Thymus (tissue), 11 donors: ENCODE data around the gene CNTN4. TPM values are rescaled to one million over a fixed set of nuclear protein-coding genes. Genes with fewer than 3 reads are reported as not detected.

Experiments used
- DNase-seq, 9 donors: peaks; one replicate each; pipeline ENCODE4 v3.0.0-alpha.2; 2013; ENCODE audit warnings: low spot score in 9 of 9, low read depth in 6 of 9, missing footprints in 1 of 9
- H3K27ac ChIP-seq, 2 donors: one replicate each; pipeline ENCODE4 v1.5.1; 2013; ENCODE audit warnings: control low read depth in 1 of 2, low read depth in 1 of 2, low read length in 1 of 2, mild to moderate bottlenecking in 1 of 2, moderate library complexity in 1 of 2
- H3K27me3 ChIP-seq, 2 donors: one replicate each; pipeline ENCODE4 v1.5.1; 2013; ENCODE audit warnings: low read length in 1 of 2; ENCODE audit not compliant: control insufficient read depth in 2 of 2, insufficient read depth in 1 of 2
- H3K36me3 ChIP-seq, 2 donors: one replicate each; pipeline ENCODE4 v1.5.1; 2013; ENCODE audit warnings: low read length in 1 of 2, mild to moderate bottlenecking in 1 of 2, moderate library complexity in 1 of 2; ENCODE audit not compliant: control insufficient read depth in 2 of 2, insufficient read depth in 2 of 2
- H3K4me1 ChIP-seq, 2 donors: one replicate each; pipeline ENCODE4 v1.5.1; 2013; ENCODE audit warnings: low read length in 2 of 2; ENCODE audit not compliant: control insufficient read depth in 2 of 2, insufficient read depth in 2 of 2
- H3K4me3 ChIP-seq, 2 donors: one replicate each; pipeline ENCODE4 v1.5.1; 2013; ENCODE audit warnings: low read length in 2 of 2, control low read depth in 1 of 2, mild to moderate bottlenecking in 1 of 2
- H3K9me3 ChIP-seq, 2 donors: one replicate each; pipeline ENCODE4 v1.5.1; 2013; ENCODE audit warnings: low read length in 1 of 2, mild to moderate bottlenecking in 1 of 2; ENCODE audit not compliant: control insufficient read depth in 2 of 2, insufficient read depth in 1 of 2
- WGBS: extraction: QIAGEN DNeasy Blood & Tissue Kit; methylation state at CpG from one replicate; pipeline ENCODE4 v1.1.7; 2013; 5-methylcytosine and 5-hydroxymethylcytosine counted together
- polyA plus RNA-seq: library from polyadenylated mRNA; stranded (reverse); fragments of 200-250 nt; gene quantifications from one replicate; pipeline ENCODE4 v1.2.3, GENCODE V29; 2013
- total RNA-seq: library from RNA; stranded (reverse); fragments of 120-200 nt; gene quantifications from one replicate; pipeline ENCODE4 v1.2.4, GENCODE V29; 2013
- donor health status: healthy.

Gene CNTN4
- total and polyA plus RNA-seq, 2 donors = 9.4 to 9.9 TPM

DNA sequence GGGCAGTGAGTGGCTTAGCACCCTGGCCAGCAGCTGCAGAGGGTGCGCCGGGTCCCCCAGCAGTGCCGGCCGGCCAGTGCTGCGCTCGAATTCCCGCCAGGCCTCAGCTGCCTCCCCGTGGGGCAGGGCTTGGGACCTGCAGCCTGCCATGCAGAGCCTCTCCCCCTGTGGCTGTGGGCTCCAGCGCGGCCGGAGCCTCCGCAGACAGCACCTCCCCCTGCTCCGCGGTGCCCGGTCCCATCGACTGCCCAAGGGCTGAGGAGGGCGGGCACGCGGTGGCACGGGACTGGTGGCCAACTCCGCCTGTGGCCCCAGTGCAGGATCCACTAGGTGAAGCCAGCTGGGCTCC is 386.3 kb downstream of the CNTN4 start:
- Histone ChIP-seq H3K4me1 (no peaks in the 10 kb centered on the region), H3K27ac (no peak overlapping the region), H3K27me3 (no peaks in the 10 kb centered on the region), H3K9me3 (peaks cover 0 to 18% of the 10 kb centered on the region in 2 donors), H3K4me3 (no peak overlapping the region), H3K36me3 (no peaks in the 10 kb centered on the region)
- DNase-seq = no peak
- WGBS = 98% methylated on average over 21 of the region's 21 CpGs

- WGBS = 96% methylated on average over 2 of the region's 2 CpGs
- no peak for DNase-seq
- Histone ChIP-seq H3K27me3 (no peaks in the 10 kb centered on the region), H3K27ac (no peak overlapping the region), H3K4me1 (no peaks in the 10 kb centered on the region), H3K36me3 (no peaks in the 10 kb centered on the region), H3K4me3 (no peak overlapping the region), H3K9me3 (no peaks in the 10 kb centered on the region)
Observed at GRCh38 chr3:2495746-2496145, 397.1 kb downstream of the CNTN4 start.

DNA sequence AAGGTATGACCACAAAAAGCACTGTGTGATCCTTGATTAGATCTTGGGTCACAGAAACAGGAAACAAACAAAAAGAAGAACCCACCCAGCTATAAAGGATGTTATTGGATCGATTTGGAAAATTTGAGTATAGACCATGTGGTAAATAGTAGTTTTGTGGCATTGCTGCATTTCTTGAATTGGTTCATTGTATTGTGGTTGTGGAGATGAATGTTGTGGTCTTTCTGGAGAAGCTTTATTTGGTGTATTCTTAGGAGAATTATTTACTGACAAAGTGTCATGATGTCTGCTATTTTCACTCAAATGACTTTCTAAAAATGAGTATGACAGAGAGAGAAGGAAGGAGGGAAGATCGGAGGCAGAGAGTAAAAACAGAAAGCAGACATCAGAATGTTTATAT is 406.2 kb downstream of the CNTN4 start:
- Histone ChIP-seq H3K4me1 (no peaks in the 10 kb centered on the region), H3K36me3 (no peaks in the 10 kb centered on the region), H3K27ac (no peak overlapping the region), H3K9me3 (no peaks in the 10 kb centered on the region), H3K27me3 (no peaks in the 10 kb centered on the region), H3K4me3 (no peak overlapping the region)
- WGBS = 55% methylated on average over 2 of the region's 2 CpGs
- no peak for DNase-seq

GRCh38 chr3:2506776-2507175 is 408.1 kb downstream of the CNTN4 start:
- WGBS = 91% methylated on average over 8 of the region's 8 CpGs
- Histone ChIP-seq H3K9me3 (no peaks in the 10 kb centered on the region), H3K27ac (no peak overlapping the region), H3K36me3 (no peaks in the 10 kb centered on the region), H3K4me3 (no peak overlapping the region), H3K4me1 (no peaks in the 10 kb centered on the region), H3K27me3 (no peaks in the 10 kb centered on the region)
- no peak for DNase-seq

DNA sequence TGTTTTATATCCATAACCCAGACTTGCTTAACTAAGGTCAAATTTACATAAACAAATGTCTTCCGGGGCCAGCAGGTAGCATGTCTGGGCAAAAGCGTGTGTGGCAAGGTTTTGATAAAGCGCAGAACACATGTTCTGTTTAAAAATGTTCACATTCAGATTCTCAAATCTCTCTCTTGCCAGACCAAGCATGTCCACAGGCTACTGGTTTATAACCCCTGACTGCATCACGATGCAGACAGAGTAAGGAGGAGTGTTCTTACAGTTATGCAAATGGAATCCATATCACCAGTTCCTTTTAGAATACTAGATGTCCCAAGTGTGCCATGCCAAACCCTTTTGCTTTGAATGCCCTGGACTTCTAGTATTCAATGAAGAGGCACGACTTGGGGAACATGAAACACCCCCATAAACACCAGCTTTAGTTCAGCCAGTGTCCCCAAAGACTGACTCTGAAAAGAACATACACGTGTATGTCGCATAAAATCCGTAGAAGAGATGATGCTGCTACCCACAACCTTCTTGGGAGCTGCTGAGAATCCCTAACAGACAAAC is 412.0 kb downstream of the CNTN4 start:
- 84% methylated on average over 8 of the region's 8 CpGs for WGBS

GRCh38 chr3:2511356-2511755 is 412.7 kb downstream of the CNTN4 start:
- Histone ChIP-seq H3K4me3 (no peak overlapping the region), H3K4me1 (no peaks in the 10 kb centered on the region), H3K27ac (no peak overlapping the region), H3K36me3 (no peaks in the 10 kb centered on the region), H3K27me3 (no peaks in the 10 kb centered on the region), H3K9me3 (no peaks in the 10 kb centered on the region)
- no peak for DNase-seq
- 80% methylated on average over 10 of the region's 10 CpGs for WGBS

More for the DNA sequence above, 412.0 kb downstream of the CNTN4 start:
- H3K27ac ChIP-seq = no peak overlapping the region
- no peaks in the 10 kb centered on the region for H3K36me3 ChIP-seq
- H3K27me3 ChIP-seq = no peaks in the 10 kb centered on the region
- no peaks in the 10 kb centered on the region for H3K4me1 ChIP-seq
- no peak overlapping the region for H3K4me3 ChIP-seq
- H3K9me3 ChIP-seq = no peaks in the 10 kb centered on the region
- no peak for DNase-seq

DNA sequence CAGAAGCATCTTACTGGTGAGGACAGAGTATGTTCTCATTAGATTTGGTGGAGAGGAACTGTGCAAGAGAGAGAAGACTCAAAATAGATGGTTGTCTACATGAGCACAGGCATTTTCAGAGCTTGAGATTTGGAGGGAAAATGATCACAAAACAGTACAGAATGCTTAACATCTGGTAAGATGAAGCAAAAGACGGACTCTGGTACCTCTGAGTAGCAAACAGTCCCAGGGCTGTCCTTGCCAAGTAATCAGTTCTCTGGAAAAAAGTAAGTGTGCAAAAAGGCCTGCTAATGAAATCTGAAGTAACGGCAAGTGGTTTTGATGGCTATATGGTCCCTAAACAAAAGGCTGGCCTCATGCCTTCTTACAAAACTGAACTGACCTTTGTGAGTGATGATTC is 414.2 kb downstream of the CNTN4 start:
- no peak overlapping the region for H3K4me3 ChIP-seq
- DNase-seq = no peak

DNA sequence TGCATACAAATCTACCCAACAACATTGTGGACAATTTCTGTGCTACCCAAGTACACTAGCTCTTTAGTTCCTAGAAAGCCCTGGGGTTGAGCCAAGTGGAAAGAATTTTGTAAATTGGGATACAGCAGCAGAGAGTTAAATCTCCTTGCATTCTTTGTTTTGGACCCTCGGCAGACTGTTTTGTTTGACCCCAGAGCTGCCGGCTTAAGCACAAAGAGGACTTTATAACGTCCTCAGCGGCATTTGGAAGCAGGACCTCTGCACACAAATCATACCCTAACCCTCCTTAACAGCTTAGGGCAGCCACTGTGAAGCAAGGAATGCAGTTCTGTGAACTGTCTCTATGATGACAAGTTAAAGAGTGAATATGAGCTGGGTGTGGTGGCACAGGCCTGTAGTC is 415.3 kb downstream of the CNTN4 start:
- H3K27me3 ChIP-seq = no peaks in the 10 kb centered on the region
- H3K27ac ChIP-seq = no peak overlapping the region
- WGBS = 58% methylated on average over 4 of the region's 4 CpGs
- H3K4me3 ChIP-seq = no peak overlapping the region
- no peaks in the 10 kb centered on the region for H3K9me3 ChIP-seq
- H3K4me1 ChIP-seq = no peaks in the 10 kb centered on the region
- no peaks in the 10 kb centered on the region for H3K36me3 ChIP-seq
- DNase-seq = no peak

More for the DNA sequence above, 414.2 kb downstream of the CNTN4 start:
- Histone ChIP-seq H3K9me3 (no peaks in the 10 kb centered on the region), H3K27me3 (no peaks in the 10 kb centered on the region), H3K27ac (no peak overlapping the region), H3K4me1 (no peaks in the 10 kb centered on the region), H3K36me3 (no peaks in the 10 kb centered on the region)
- WGBS = 86% methylated on average over 2 of the region's 2 CpGs

DNA sequence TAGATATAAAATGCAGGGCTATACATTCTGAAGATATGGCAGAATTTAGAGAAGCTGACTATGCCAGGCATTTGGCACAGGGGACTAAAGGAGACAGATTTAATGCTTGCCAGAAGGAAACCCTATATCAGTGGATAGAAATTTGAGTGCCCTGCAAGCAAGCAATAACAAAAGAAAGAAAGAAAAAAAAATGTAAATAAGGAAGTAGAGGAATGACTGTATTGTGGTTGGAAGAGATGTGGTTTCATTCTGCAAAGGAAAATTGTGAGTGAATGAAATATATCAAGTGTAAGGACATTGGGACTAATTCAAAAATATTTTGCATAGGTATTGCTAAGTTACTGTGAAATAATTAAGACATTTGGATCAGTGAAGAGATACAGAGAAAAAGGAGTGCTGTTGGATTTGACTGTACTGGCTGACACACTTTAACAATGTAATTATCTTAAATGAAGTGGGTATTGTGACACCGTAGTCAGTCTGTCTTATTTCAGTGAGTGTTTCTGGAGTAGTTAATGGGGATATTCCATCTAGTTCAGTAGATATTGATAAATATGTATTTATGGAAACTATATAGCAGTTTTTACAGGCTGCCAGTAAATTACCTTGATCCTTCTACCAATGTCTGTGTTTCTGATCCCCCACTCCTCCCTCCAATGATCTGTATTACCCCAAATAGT is 418.2 kb downstream of the CNTN4 start:
- Histone ChIP-seq H3K4me3 (no peak overlapping the region), H3K36me3 (no peaks in the 10 kb centered on the region), H3K27me3 (no peaks in the 10 kb centered on the region), H3K27ac (no peak overlapping the region), H3K4me1 (no peaks in the 10 kb centered on the region), H3K9me3 (no peaks in the 10 kb centered on the region)
- DNase-seq = no peak
- WGBS = 94% methylated on average over 1 of the region's 1 CpG
